GM19023 (cell line): ENCODE results near the gene NKX2-1.
"Not testable (repeated sequence)": the region's sequence is repeated elsewhere in the genome, so short reads cannot be mapped to it uniquely, and the experiment has no call there.

Source experiments
- ATAC-seq: cut with Tn5 transposase; IDR thresholded peaks from one replicate; pipeline ENCODE4 v1.9.1; 2021; ENCODE audit warnings: mild to moderate bottlenecking, moderate library complexity; ENCODE audit not compliant: unreplicated experiment

The NKX2-1 gene

GRCh38 chr14:36519431-36520321 is at the start of gene NKX2-1:
NKX2-1 (minus strand) TSS chr14:36520232; CDS start chr14:36520129, 103 bp downstream.
- no peak for ATAC-seq

- ATAC-seq, result no peak
Measured at GRCh38 chr14:36556811-36557433, 36.9 kb upstream of the NKX2-1 start.

GRCh38 chr14:36555998-36556743 is 36.1 kb upstream of the NKX2-1 start:
- no peak for ATAC-seq

- ATAC-seq, result no peak
Measured at GRCh38 chr14:36553656-36554260, 33.7 kb upstream of the NKX2-1 start.

- ATAC-seq, result no peak
Measured at GRCh38 chr14:36550899-36551298, 30.9 kb upstream of the NKX2-1 start.

GRCh38 chr14:36544280-36544679 is 24.2 kb upstream of the NKX2-1 start:
- ATAC-seq, result not testable (repeated sequence)

- no peak for ATAC-seq
Measured at GRCh38 chr14:36538051-36538450, 18.0 kb upstream of the NKX2-1 start.

- ATAC-seq, result no peak
Measured at GRCh38 chr14:36529062-36529461, 9.0 kb upstream of the NKX2-1 start.

- ATAC-seq, result no peak
Measured at GRCh38 chr14:36525746-36526099, 5.7 kb upstream of the NKX2-1 start.

GRCh38 chr14:36524874-36525745 is 5.1 kb upstream of the NKX2-1 start:
- no peak for ATAC-seq

GRCh38 chr14:36524220-36524837 is 4.3 kb upstream of the NKX2-1 start:
- no peak for ATAC-seq

- no peak for ATAC-seq
Measured at GRCh38 chr14:36522972-36523715, 3.1 kb upstream of the NKX2-1 start.

- no peak for ATAC-seq
Measured at GRCh38 chr14:36522347-36522971, 2.4 kb upstream of the NKX2-1 start.

GRCh38 chr14:36521598-36522345 is 1.7 kb upstream of the NKX2-1 start:
- ATAC-seq, result no peak

- ATAC-seq, result no peak
Measured at GRCh38 chr14:36520601-36521525, 831 bp upstream of the NKX2-1 start.

- ATAC-seq, result no peak
Measured at GRCh38 chr14:36518586-36519430, 1.2 kb downstream of the NKX2-1 start.
